Astrocyte (in vitro differentiated cells and primary cell): ENCODE data around the gene CNTNAP5. TPM values are rescaled to one million over a fixed set of nuclear protein-coding genes. Genes with fewer than 3 reads are reported as not detected.

ENCODE experiments used
- DNase-seq: peaks from one replicate; pipeline ENCODE4 v3.0.0-alpha.2; 2010; ENCODE audit warnings: low read depth
- FAIRE-seq: peaks from 2 replicates; lab custom pipeline; 2011; peaks lifted over from hg19 to GRCh38; lab: Jason Lieb, UNC
- H2AFZ ChIP-seq: 2 replicates; pipeline ENCODE4 v1.6.0; 2012; ENCODE audit warnings: low read depth, low read length, inconsistent platforms
- H3K27ac ChIP-seq: 2 replicates; pipeline ENCODE4 v1.5.1; 2011; ENCODE audit warnings: low read depth, low read length, inconsistent platforms
- H3K27me3 ChIP-seq: 2 replicates; pipeline ENCODE4 v1.6.0; 2011; ENCODE audit warnings: low read length, inconsistent platforms; ENCODE audit not compliant: insufficient read depth
- H3K36me3 ChIP-seq: 2 replicates; pipeline ENCODE4 v1.5.1; 2011; ENCODE audit warnings: low read length, inconsistent platforms; ENCODE audit not compliant: insufficient read depth
- H3K4me1 ChIP-seq: 2 replicates; pipeline ENCODE4 v1.5.1; 2011; ENCODE audit warnings: low read length, inconsistent platforms; ENCODE audit not compliant: insufficient read depth
- H3K4me2 ChIP-seq: 2 replicates; pipeline ENCODE4 v1.6.0; 2012; ENCODE audit warnings: low read length, inconsistent platforms
- H3K4me3 ChIP-seq: 2 replicates; pipeline ENCODE4 v1.5.1; 2011; ENCODE audit warnings: low read depth, mild to moderate bottlenecking, low read length, inconsistent platforms; ENCODE audit not compliant: insufficient read depth
- H3K79me2 ChIP-seq: 2 replicates; pipeline ENCODE4 v1.6.0; 2012; ENCODE audit warnings: mild to moderate bottlenecking, low read length, inconsistent platforms; ENCODE audit not compliant: insufficient read depth
- H3K9ac ChIP-seq: 2 replicates; pipeline ENCODE4 v1.6.0; 2012; ENCODE audit warnings: mild to moderate bottlenecking, low read length, inconsistent platforms
- H3K9me3 ChIP-seq: 2 replicates; pipeline ENCODE4 v1.5.1; 2012; ENCODE audit warnings: low read depth, mild to moderate bottlenecking, low read length, inconsistent platforms; ENCODE audit not compliant: insufficient read depth
- H4K20me1 ChIP-seq: 2 replicates; pipeline ENCODE4 v1.6.0; 2012; ENCODE audit warnings: low read length, inconsistent platforms; ENCODE audit not compliant: insufficient read depth
- H3K27ac Mint-ChIP-seq: one replicate; pipeline ENCODE4 v1.8.0; 2021; ENCODE audit warnings: mild to moderate bottlenecking, mixed read lengths; ENCODE audit not compliant: unreplicated experiment
- H3K27me3 Mint-ChIP-seq: one replicate; pipeline ENCODE4 v1.8.0; 2021; ENCODE audit warnings: low read depth, mixed read lengths; ENCODE audit not compliant: unreplicated experiment
- H3K36me3 Mint-ChIP-seq: one replicate; pipeline ENCODE4 v1.8.0; 2021; ENCODE audit warnings: low read depth, mixed read lengths; ENCODE audit not compliant: unreplicated experiment
- H3K4me1 Mint-ChIP-seq: one replicate; pipeline ENCODE4 v1.8.0; 2021; ENCODE audit warnings: low read depth, mixed read lengths; ENCODE audit not compliant: unreplicated experiment
- H3K4me3 Mint-ChIP-seq: one replicate; pipeline ENCODE4 v1.8.0; 2021; ENCODE audit warnings: mild to moderate bottlenecking, moderate library complexity, mixed read lengths; ENCODE audit not compliant: unreplicated experiment
- H3K9me3 Mint-ChIP-seq: one replicate; pipeline ENCODE4 v1.8.0; 2021; ENCODE audit warnings: mild to moderate bottlenecking, mixed read lengths; ENCODE audit not compliant: unreplicated experiment
- EZH2 ChIP-seq: IDR thresholded peaks from 2 replicates; pipeline ENCODE4 v1.6.1; 2012; ENCODE audit warnings: mild to moderate bottlenecking, low read length, inconsistent platforms; ENCODE audit not compliant: insufficient read depth
- total RNA-seq: library from RNA; stranded (reverse); gene quantifications from 2 replicates; pipeline ENCODE4 v1.2.1, GENCODE V29; 2021
- TF ChIP-seq, protein P1 (sequence below): IDR thresholded peaks from 2 replicates; pipeline ENCODE4 v1.5.1; 2011; ENCODE audit warnings: low read depth, mild to moderate bottlenecking, inconsistent platforms, low read length, moderate library complexity; ENCODE audit not compliant: insufficient read depth

CNTNAP5 gene
- total RNA-seq, 1 donor from 2014 or later = 0.30 TPM

DNA sequence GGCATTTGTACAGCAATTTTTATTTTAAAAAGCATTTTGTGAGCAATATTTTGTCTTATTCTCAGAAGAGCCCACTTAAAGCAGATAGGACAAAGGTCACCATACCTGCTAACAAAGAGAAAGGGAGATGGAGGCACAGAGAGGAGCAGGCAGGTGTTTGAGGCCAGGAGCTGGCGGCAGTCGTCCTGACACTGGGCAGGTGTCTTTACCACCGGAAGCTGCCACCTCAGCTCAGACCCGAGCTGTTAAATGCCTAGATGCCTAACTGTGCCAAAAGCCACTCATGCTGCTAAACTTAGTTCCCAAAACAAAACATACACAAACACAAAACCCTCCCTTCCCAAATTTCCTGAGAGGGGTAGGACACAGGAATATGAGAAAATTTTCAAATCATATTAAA is 120.9 kb downstream of the CNTNAP5 start:
- no peak overlapping the region for H2AFZ ChIP-seq
- no peaks in the 10 kb centered on the region for H3K9me3 ChIP-seq
- DNase-seq (no peak), FAIRE-seq (no peak)
- no peaks in the 10 kb centered on the region for H3K4me1 ChIP-seq
- TF ChIP-seq, protein P1, sequence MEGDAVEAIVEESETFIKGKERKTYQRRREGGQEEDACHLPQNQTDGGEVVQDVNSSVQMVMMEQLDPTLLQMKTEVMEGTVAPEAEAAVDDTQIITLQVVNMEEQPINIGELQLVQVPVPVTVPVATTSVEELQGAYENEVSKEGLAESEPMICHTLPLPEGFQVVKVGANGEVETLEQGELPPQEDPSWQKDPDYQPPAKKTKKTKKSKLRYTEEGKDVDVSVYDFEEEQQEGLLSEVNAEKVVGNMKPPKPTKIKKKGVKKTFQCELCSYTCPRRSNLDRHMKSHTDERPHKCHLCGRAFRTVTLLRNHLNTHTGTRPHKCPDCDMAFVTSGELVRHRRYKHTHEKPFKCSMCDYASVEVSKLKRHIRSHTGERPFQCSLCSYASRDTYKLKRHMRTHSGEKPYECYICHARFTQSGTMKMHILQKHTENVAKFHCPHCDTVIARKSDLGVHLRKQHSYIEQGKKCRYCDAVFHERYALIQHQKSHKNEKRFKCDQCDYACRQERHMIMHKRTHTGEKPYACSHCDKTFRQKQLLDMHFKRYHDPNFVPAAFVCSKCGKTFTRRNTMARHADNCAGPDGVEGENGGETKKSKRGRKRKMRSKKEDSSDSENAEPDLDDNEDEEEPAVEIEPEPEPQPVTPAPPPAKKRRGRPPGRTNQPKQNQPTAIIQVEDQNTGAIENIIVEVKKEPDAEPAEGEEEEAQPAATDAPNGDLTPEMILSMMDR = no peak
- no peak for TF ChIP-seq EZH2
- H3K4me3 ChIP-seq = no peak overlapping the region
- Mint-ChIP-seq H3K27ac (no peak overlapping the region), H3K27me3 (no peaks in the 10 kb centered on the region), H3K4me3 (no peak overlapping the region), H3K36me3 (no peaks in the 10 kb centered on the region), H3K4me1 (no peaks in the 10 kb centered on the region), H3K9me3 (no peaks in the 10 kb centered on the region)
- H4K20me1 ChIP-seq = no peaks in the 10 kb centered on the region
- no peak overlapping the region for H3K4me2 ChIP-seq
- H3K36me3 ChIP-seq = no peaks in the 10 kb centered on the region
- no peak overlapping the region for H3K9ac ChIP-seq
- H3K27ac ChIP-seq = no peak overlapping the region
- H3K79me2 ChIP-seq = no peaks in the 10 kb centered on the region
- H3K27me3 ChIP-seq = no peaks in the 10 kb centered on the region

GRCh38 chr2:124147552-124147951 is 122.5 kb downstream of the CNTNAP5 start:
- no peak overlapping the region for H3K4me2 ChIP-seq
- H3K27ac ChIP-seq = no peak overlapping the region
- no peak for TF ChIP-seq EZH2
- TF ChIP-seq, protein P1 = no peak
- Mint-ChIP-seq H3K4me1 (no peaks in the 10 kb centered on the region), H3K36me3 (no peaks in the 10 kb centered on the region), H3K4me3 (no peak overlapping the region), H3K27ac (no peak overlapping the region), H3K9me3 (no peaks in the 10 kb centered on the region), H3K27me3 (no peaks in the 10 kb centered on the region)
- no peaks in the 10 kb centered on the region for H4K20me1 ChIP-seq
- no peak overlapping the region for H3K4me3 ChIP-seq
- H3K9ac ChIP-seq = no peak overlapping the region
- DNase-seq (no peak), FAIRE-seq (no peak)
- no peaks in the 10 kb centered on the region for H3K9me3 ChIP-seq
- H2AFZ ChIP-seq = no peak overlapping the region
- H3K79me2 ChIP-seq = no peaks in the 10 kb centered on the region
- no peaks in the 10 kb centered on the region for H3K36me3 ChIP-seq
- H3K27me3 ChIP-seq = no peaks in the 10 kb centered on the region
- no peaks in the 10 kb centered on the region for H3K4me1 ChIP-seq

DNA sequence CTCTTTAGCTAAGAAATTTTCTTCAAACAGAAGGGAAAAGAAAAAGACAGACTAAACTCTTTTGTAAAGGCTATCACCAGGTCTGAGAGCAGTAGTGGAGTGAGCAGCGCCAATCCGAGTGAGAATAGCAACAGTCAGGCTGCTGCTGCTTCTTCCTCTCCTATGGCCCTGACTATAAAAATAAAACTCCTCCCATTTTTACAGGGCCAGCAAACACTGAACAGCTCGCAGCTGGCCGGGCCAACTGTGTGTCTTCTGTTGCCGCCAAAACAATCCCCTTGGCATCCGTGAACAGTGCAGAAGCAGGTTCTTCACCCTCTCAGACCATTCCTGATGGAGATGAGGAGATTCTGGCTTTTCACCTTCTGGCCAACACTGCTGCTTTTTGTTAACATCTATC is 124.5 kb downstream of the CNTNAP5 start:
- no peak overlapping the region for H3K9ac ChIP-seq
- H3K36me3 ChIP-seq = no peaks in the 10 kb centered on the region
- no peaks in the 10 kb centered on the region for H3K4me1 ChIP-seq
- H3K27ac ChIP-seq = no peak overlapping the region
- no peak overlapping the region for H3K4me3 Mint-ChIP-seq
- no peaks in the 10 kb centered on the region for H3K27me3 ChIP-seq
- DNase-seq = no peak
- no peak overlapping the region for H2AFZ ChIP-seq
- no peaks in the 10 kb centered on the region for H3K36me3 Mint-ChIP-seq
- no peaks in the 10 kb centered on the region for H4K20me1 ChIP-seq
- no peaks in the 10 kb centered on the region for H3K9me3 Mint-ChIP-seq
- H3K27me3 Mint-ChIP-seq = no peaks in the 10 kb centered on the region
- TF ChIP-seq, protein P1 = no peak
- no peak for TF ChIP-seq EZH2
- H3K4me2 ChIP-seq = no peak overlapping the region
- no peak overlapping the region for H3K27ac Mint-ChIP-seq
- no peak overlapping the region for H3K4me3 ChIP-seq
- H3K4me1 Mint-ChIP-seq = no peaks in the 10 kb centered on the region
- no peaks in the 10 kb centered on the region for H3K79me2 ChIP-seq
- peaks cover 8% of the 10 kb centered on the region for H3K9me3 ChIP-seq
- FAIRE-seq = no peak
